Heart right ventricle (tissue), 16 donors: ENCODE measurements around the gene SNX24. TPM values are rescaled to one million over a fixed set of nuclear protein-coding genes. Genes with fewer than 3 reads are reported as not detected.

Source experiments
- ATAC-seq, 8 donors: fragments of 200-7000 bp; cut with Tn5 transposase; one replicate each; pipeline ENCODE4 v1.9.1; 2020; ENCODE audit warnings: mild to moderate bottlenecking in 8 of 8, moderate library complexity in 8 of 8, moderate number of reproducible peaks in 1 of 8
- DNase-seq, 2 donors: peaks; one replicate each; pipeline ENCODE4 v3.0.0-alpha.2; 2020
- H3K27ac ChIP-seq, 10 donors: fragments of 200-600 bp; sonication (generic) in 2 of 10; one replicate each; pipeline versions ENCODE4 v1.5.0 to v1.8.0; 2020 to 2022; ENCODE audit warnings: mild to moderate bottlenecking in 3 of 10
- H3K27me3 ChIP-seq, 7 donors: fragments of 200-600 bp; one replicate each; pipeline ENCODE4 v1.8.0; 2021 to 2022; ENCODE audit warnings: mild to moderate bottlenecking in 2 of 7
- H3K36me3 ChIP-seq, 9 donors: fragments of 200-600 bp; sonication (generic) in 1 of 9; one replicate each; pipeline versions ENCODE4 v1.5.0 to v1.8.0; 2020 to 2022; ENCODE audit warnings: mild to moderate bottlenecking in 2 of 9
- H3K4me1 ChIP-seq, 9 donors: fragments of 200-600 bp; sonication (generic) in 1 of 9; one replicate each; pipeline versions ENCODE4 v1.5.0 to v1.8.0; 2020 to 2022; ENCODE audit warnings: mild to moderate bottlenecking in 4 of 9
- H3K4me3 ChIP-seq, 10 donors: fragments of 200-600 bp; sonication (generic) in 2 of 10; one replicate each; pipeline versions ENCODE4 v1.5.0 to v1.8.0; 2020 to 2022; ENCODE audit warnings: mild to moderate bottlenecking in 7 of 10, moderate library complexity in 2 of 10
- H3K9me3 ChIP-seq, 11 donors: fragments of 200-600 bp in 10 of 11; sonication (generic) in 2 of 11; one replicate each; pipeline versions ENCODE4 v1.5.0 to v1.8.0; 2013 to 2022; ENCODE audit warnings: mild to moderate bottlenecking in 2 of 11, control low read depth in 1 of 11, moderate library complexity in 1 of 11
- WGBS, 2 donors: extraction: QIAGEN DNeasy Blood & Tissue Kit; methylation state at CpG; one replicate each; pipeline ENCODE4 v1.1.7; 2013; ENCODE audit warnings: inconsistent platforms in 1 of 2; 5-methylcytosine and 5-hydroxymethylcytosine counted together
- intact Hi-C, 10 donors: fragments of 100-400 bp; cut with DNase I; formaldehyde crosslinking; loops; one replicate each; pipeline versions ENCODE4 v1.11.1 to v1.14.2; 2022
- polyA plus RNA-seq, 2 donors: library from polyadenylated mRNA; stranded (reverse); fragments of 200-250 nt; gene quantifications; one replicate each; pipeline ENCODE4 v1.2.3, GENCODE V29; 2013
- total RNA-seq, 10 donors: library from RNA; stranded (reverse); fragmentation: NEBNext Ultra II Directional in 3 of 10; extraction: Animal tissue kit (Norgen Biotek cat#: 25700) in 3 of 10; gene quantifications; one replicate each; pipeline versions ENCODE4 v1.2.1 to v1.2.4, GENCODE V29; 2021 to 2023
- TF ChIP-seq, protein P1 (sequence below), 9 donors: fragments of 200-600 bp; sonication (generic) in 2 of 9; IDR thresholded peaks; one replicate each; pipeline versions ENCODE4 v1.5.0 to v1.8.0; 2021 to 2022; ENCODE audit warnings: antibody characterized with exemption in 9 of 9, mild to moderate bottlenecking in 5 of 9, moderate library complexity in 1 of 9
- donor health status: Arrhythmogenic right ventricular cardiomyopathy.
- donor health status: ischemic (EF 13 %, LVEDD 7.1; RV severe dilation, severe dysfunction).
- donor health status: healthy with polysubstance abuse.
- donor health status: DM: no; HTN: yes; CAD: no.
- donor health status: DM: no; HTN: no; CAD: no.
- donor health status: ischemic (EF 25% LVEDD 6.9; RV normal size, moderate dysfunction).
- donor health status: ischemic (EF 25% LVEDD 5.7; RV mildly dilated, moderate dysfunction).
- donor health status: healthy.
- donor health status: DM: yes; HTN: yes; CAD: no.
- donor health status: Ischemic cardiomyopathy.
- donor health status: ischemic (EF 35%, LVEDD 5.7; RV mildly dilated, moderate dysfunction).
- donor health status: nonischemic (EF 11% LVEDD 7.7; RV severe dilation, severe dysfunction).
- donor health status: DM: yes; HTN: yes; CAD: no.
- donor health status: PGD.
- donor health status: ischemic (EF 29% LVEDD 5.4; RV normal size, mild dysfunction).
- donor health status: nonischemic (EF 23%, LVEDD 6.1; RV moderate dilation, normal function).

Gene SNX24
- total and polyA plus RNA-seq, 12 donors: 11.7 to 16.3 (median 13.8) TPM

DNA sequence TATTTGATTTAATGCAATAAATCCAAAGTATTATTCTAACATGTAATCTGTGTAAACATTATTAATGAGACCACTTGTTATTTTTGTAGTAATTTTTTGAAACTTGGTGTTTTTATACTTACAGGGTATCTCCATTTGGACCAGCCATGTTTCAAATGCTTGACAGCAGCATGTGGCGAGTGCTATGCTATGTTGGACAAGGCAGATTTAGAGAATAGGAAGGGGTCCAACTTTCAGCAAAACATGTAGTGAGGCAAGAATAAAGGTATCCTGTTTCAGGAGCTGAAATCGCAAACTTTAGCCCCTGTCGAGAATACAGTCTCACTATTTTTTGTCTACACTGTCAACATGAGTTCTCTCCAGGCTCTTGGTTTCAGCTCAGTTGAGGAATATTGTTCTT lies 33.7 kb downstream of the SNX24 start:
- no peaks in the 10 kb centered on the region for H3K36me3 ChIP-seq
- WGBS, 2 donors: 91 to 97% methylated on average over 3 of the region's 3 CpGs
- H3K27ac ChIP-seq: no peak overlapping the region
- H3K4me3 ChIP-seq: no peak overlapping the region
- TF ChIP-seq, protein P1, sequence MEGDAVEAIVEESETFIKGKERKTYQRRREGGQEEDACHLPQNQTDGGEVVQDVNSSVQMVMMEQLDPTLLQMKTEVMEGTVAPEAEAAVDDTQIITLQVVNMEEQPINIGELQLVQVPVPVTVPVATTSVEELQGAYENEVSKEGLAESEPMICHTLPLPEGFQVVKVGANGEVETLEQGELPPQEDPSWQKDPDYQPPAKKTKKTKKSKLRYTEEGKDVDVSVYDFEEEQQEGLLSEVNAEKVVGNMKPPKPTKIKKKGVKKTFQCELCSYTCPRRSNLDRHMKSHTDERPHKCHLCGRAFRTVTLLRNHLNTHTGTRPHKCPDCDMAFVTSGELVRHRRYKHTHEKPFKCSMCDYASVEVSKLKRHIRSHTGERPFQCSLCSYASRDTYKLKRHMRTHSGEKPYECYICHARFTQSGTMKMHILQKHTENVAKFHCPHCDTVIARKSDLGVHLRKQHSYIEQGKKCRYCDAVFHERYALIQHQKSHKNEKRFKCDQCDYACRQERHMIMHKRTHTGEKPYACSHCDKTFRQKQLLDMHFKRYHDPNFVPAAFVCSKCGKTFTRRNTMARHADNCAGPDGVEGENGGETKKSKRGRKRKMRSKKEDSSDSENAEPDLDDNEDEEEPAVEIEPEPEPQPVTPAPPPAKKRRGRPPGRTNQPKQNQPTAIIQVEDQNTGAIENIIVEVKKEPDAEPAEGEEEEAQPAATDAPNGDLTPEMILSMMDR (IDR thresholded peaks at IDR 0.05): no peak
- no peak for ATAC-seq
- H3K4me1 ChIP-seq: peaks cover 0 to 11% (median 0%) of the 10 kb centered on the region in 9 donors
- no peaks in the 10 kb centered on the region for H3K27me3 ChIP-seq
- H3K9me3 ChIP-seq: no peaks in the 10 kb centered on the region
- DNase-seq: no peak
- intact Hi-C loops: no loop called here

DNA sequence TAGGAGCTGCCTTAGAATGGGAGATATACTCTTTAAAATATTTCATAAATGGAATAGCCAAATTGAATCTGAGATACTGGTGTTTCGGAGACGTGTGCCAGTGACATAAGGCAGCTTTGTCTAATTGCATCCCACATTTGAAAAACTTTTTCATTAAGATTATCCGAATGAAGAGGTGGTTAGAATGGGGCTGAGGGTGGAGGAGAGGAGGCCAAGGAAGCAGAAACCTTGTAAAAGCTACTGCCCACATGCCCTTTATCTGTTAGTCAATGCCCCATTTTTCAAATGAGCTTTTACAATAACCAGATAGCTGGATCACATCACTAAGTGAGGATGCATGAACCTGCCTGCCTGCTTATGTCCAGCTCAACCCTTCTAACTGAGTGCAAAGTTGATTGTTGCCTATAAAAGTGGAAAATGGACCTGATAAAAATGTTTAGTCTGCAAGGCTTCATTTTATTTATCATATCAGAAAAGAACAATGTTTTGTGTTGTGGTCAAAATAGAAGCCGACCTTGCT lies 34.8 kb downstream of the SNX24 start:
- H3K4me1 ChIP-seq: peaks cover 0 to 11% (median 0%) of the 10 kb centered on the region in 9 donors
- TF ChIP-seq, protein P1 (IDR thresholded peaks at IDR 0.05): no peak
- DNase-seq (no peak), ATAC-seq (no peak)
- no peaks in the 10 kb centered on the region for H3K9me3 ChIP-seq
- intact Hi-C loops: loop anchor here in 1 of 10 donors (10.0 kb wide), 1 partner anchor 465 kb away; no protein-coding TSS in a partner anchor
- 87 to 90% methylated on average over 4 of the region's 4 CpGs for WGBS, 2 donors
- no peaks in the 10 kb centered on the region for H3K27me3 ChIP-seq
- H3K36me3 ChIP-seq: no peaks in the 10 kb centered on the region
- H3K4me3 ChIP-seq: no peak overlapping the region
- H3K27ac ChIP-seq: no peak overlapping the region

GRCh38 chr5:122880749-122881148 lies 35.3 kb downstream of the SNX24 start:
- no peaks in the 10 kb centered on the region for H3K36me3 ChIP-seq
- no peaks in the 10 kb centered on the region for H3K27me3 ChIP-seq
- H3K9me3 ChIP-seq: no peaks in the 10 kb centered on the region
- 63 to 68% methylated on average over 3 of the region's 3 CpGs for WGBS, 2 donors
- H3K4me3 ChIP-seq: no peak overlapping the region
- TF ChIP-seq, protein P1 (IDR thresholded peaks at IDR 0.05): no peak
- DNase-seq (no peak), ATAC-seq (no peak)
- no peak overlapping the region for H3K27ac ChIP-seq
- peaks cover 0 to 11% (median 0%) of the 10 kb centered on the region in 9 donors for H3K4me1 ChIP-seq
- intact Hi-C loops: loop anchor here in 1 of 10 donors (10.0 kb wide), 1 partner anchor 464 kb away; no protein-coding TSS in a partner anchor

- H3K4me3 ChIP-seq: no peak overlapping the region
- no peaks in the 10 kb centered on the region for H3K36me3 ChIP-seq
- no peaks in the 10 kb centered on the region for H3K27me3 ChIP-seq
- ATAC-seq (no peak), DNase-seq (no peak)
- peaks cover 0 to 11% (median 0%) of the 10 kb centered on the region in 11 donors for H3K9me3 ChIP-seq
- 82 to 86% methylated on average over 3 of the region's 3 CpGs for WGBS, 2 donors
- peaks cover 0 to 11% (median 0%) of the 10 kb centered on the region in 9 donors for H3K4me1 ChIP-seq
- TF ChIP-seq, protein P1 (IDR thresholded peaks at IDR 0.05): no peak
- no peak overlapping the region for H3K27ac ChIP-seq
- intact Hi-C loops: loop anchor here in 1 of 10 donors (10.0 kb wide), 1 partner anchor 462 kb away; no protein-coding TSS in a partner anchor
Observed at GRCh38 chr5:122882831-122883230, 37.4 kb downstream of the SNX24 start.
